ENCODE data around the gene SELENON.

GRCh38 chr1:25810341-25811299, 10.6 kb downstream of the SELENON start:
- no peak for TF ChIP-seq USF2 (CRISPR knock-in tag; IDR thresholded peaks at IDR 0.05)
- TF ChIP-seq TEAD4 (IDR thresholded peaks at IDR 0.05; ENCODE audit: low read length) = no peak
- TF ChIP-seq TEAD4 (CRISPR knock-in tag; IDR thresholded peaks at IDR 0.05; ENCODE audit: borderline replicate concordance) = no peak
- TF ChIP-seq BCLAF1 (IDR thresholded peaks at IDR 0.05; ENCODE audit: borderline replicate concordance in 1 of 2, control insufficient read depth in 1 of 2, low read depth in 2 of 2, low read length in 1 of 2) = no peak
- peak in 1 of 2 experiments; percentile 17; a peak in 1 of 4 replicates for TF ChIP-seq RCOR1 (IDR thresholded peaks at IDR 0.05; ENCODE audit: borderline replicate concordance in 1 of 2, low read depth in 2 of 2, low read length in 2 of 2)
- peak; percentile 95 to 97 (median 96) for TF ChIP-seq CTCF (IDR thresholded peaks at IDR 0.05 in 2 of 3, conservative IDR thresholded peaks at IDR 0.05 in 1 of 3; ENCODE audit: insufficient read depth in 2 of 3, low read depth in 1 of 3, low read length in 3 of 3)
- TF ChIP-seq NFATC3 (IDR thresholded peaks at IDR 0.05) = no peak
- no peak for TF ChIP-seq ATF2 (CRISPR knock-in tag; IDR thresholded peaks at IDR 0.05)
- TF ChIP-seq RERE (CRISPR knock-in tag; IDR thresholded peaks at IDR 0.05; ENCODE audit: borderline replicate concordance) = no peak
- TF ChIP-seq SNAPC5 (CRISPR knock-in tag; IDR thresholded peaks at IDR 0.05) = no peak
- TF ChIP-seq PTBP1 (IDR thresholded peaks at IDR 0.05; ENCODE audit: low read depth, low read length) = no peak
- no peak for TF ChIP-seq IRF9 (tag; IDR thresholded peaks at IDR 0.05)

Measured in K562 (cell line).